HUES64 (cell line): Measurements from ENCODE around the gene MFAP2.
"Not testable (repeated sequence)": the region's sequence is repeated elsewhere in the genome, so short reads cannot be mapped to it uniquely, and the experiment has no call there.

Experiments used
- H3K27ac ChIP-seq: 2 replicates; pipeline ENCODE4 v1.7.0; 2013; ENCODE audit warnings: low read depth, low read length, inconsistent platforms
- H3K27me3 ChIP-seq: 2 replicates; pipeline ENCODE4 v1.6.1; 2013; ENCODE audit warnings: mild to moderate bottlenecking, low read length; ENCODE audit not compliant: insufficient read depth
- H3K36me3 ChIP-seq: 2 replicates; pipeline ENCODE4 v1.6.1; 2013; ENCODE audit warnings: mild to moderate bottlenecking, low read length; ENCODE audit not compliant: insufficient read depth
- H3K4me1 ChIP-seq: 2 replicates; pipeline ENCODE4 v1.6.1; 2013; ENCODE audit warnings: mild to moderate bottlenecking, low read length, moderate library complexity; ENCODE audit not compliant: insufficient read depth
- H3K4me3 ChIP-seq: 2 replicates; pipeline ENCODE4 v1.5.1; 2013; ENCODE audit warnings: mild to moderate bottlenecking, low read length, moderate library complexity
- H3K9ac ChIP-seq: 2 replicates; pipeline ENCODE4 v1.6.1; 2013; ENCODE audit warnings: mild to moderate bottlenecking, low read depth, low read length
- H3K9me3 ChIP-seq: 2 replicates; pipeline ENCODE4 v1.6.1; 2013; ENCODE audit warnings: low read depth, low read length; ENCODE audit not compliant: insufficient read depth
- WGBS: fragments of 150-250, 120-280 bp; methylation state at CpG from one replicate; pipeline ENCODE4 v1.1.7; 2013; ENCODE audit warnings: missing lambda C conversion rate; 5-methylcytosine and 5-hydroxymethylcytosine counted together

Gene MFAP2

GRCh38 chr1:16969651-16970050 is 10.8 kb downstream of the MFAP2 start:
- no peaks in the 10 kb centered on the region for H3K9me3 ChIP-seq
- H3K9ac ChIP-seq = no peak overlapping the region
- H3K27ac ChIP-seq = no peak overlapping the region
- no peaks in the 10 kb centered on the region for H3K27me3 ChIP-seq
- H3K36me3 ChIP-seq = peaks cover 41% of the 10 kb centered on the region
- no peak overlapping the region for H3K4me3 ChIP-seq
- peaks cover 8% of the 10 kb centered on the region; the same call in 1 of the 2 replicates for H3K4me1 ChIP-seq
- 94% methylated on average over 12 of the region's 12 CpGs for WGBS

- H3K9ac ChIP-seq = no peak overlapping the region
- H3K4me3 ChIP-seq = no peak overlapping the region
- no peak overlapping the region for H3K27ac ChIP-seq
- no peaks in the 10 kb centered on the region for H3K9me3 ChIP-seq
- H3K27me3 ChIP-seq = no peaks in the 10 kb centered on the region
- 92% methylated on average over 14 of the region's 14 CpGs for WGBS
- H3K36me3 ChIP-seq = peaks cover 41% of the 10 kb centered on the region
- H3K4me1 ChIP-seq = peaks cover 8% of the 10 kb centered on the region; the same call in 1 of the 2 replicates
Observed at GRCh38 chr1:16969057-16969611, 11.3 kb downstream of the MFAP2 start.

GRCh38 chr1:16968372-16968771 is 12.0 kb downstream of the MFAP2 start:
- Histone ChIP-seq H3K9ac (no peak overlapping the region), H3K27me3 (no peaks in the 10 kb centered on the region), H3K36me3 (peaks cover 40% of the 10 kb centered on the region), H3K9me3 (no peaks in the 10 kb centered on the region), H3K4me1 (peaks cover 8% of the 10 kb centered on the region; the same call in 1 of the 2 replicates), H3K4me3 (no peak overlapping the region), H3K27ac (no peak overlapping the region)
- WGBS = 96% methylated on average over 3 of the region's 3 CpGs

- H3K9ac ChIP-seq = no peak overlapping the region
- peaks cover 8% of the 10 kb centered on the region; the same call in 1 of the 2 replicates for H3K4me1 ChIP-seq
- no peaks in the 10 kb centered on the region for H3K27me3 ChIP-seq
- no peak overlapping the region for H3K27ac ChIP-seq
- 96% methylated on average over 21 of the region's 21 CpGs for WGBS
- H3K4me3 ChIP-seq = no peak overlapping the region
- peaks cover 36% of the 10 kb centered on the region for H3K36me3 ChIP-seq
- no peaks in the 10 kb centered on the region for H3K9me3 ChIP-seq
Observed at GRCh38 chr1:16967962-16968361, 12.5 kb downstream of the MFAP2 start.

GRCh38 chr1:16967095-16967575 is 13.3 kb downstream of the MFAP2 start:
- Histone ChIP-seq H3K9ac (no peak overlapping the region), H3K27me3 (no peaks in the 10 kb centered on the region), H3K4me1 (peaks cover 7% of the 10 kb centered on the region; the same call in 1 of the 2 replicates), H3K36me3 (peaks cover 30% of the 10 kb centered on the region), H3K27ac (no peak overlapping the region), H3K4me3 (no peak overlapping the region), H3K9me3 (no peaks in the 10 kb centered on the region)
- 78% methylated on average over 7 of the region's 7 CpGs for WGBS

- H3K27me3 ChIP-seq = no peaks in the 10 kb centered on the region
- no peak overlapping the region for H3K27ac ChIP-seq
- H3K9me3 ChIP-seq = no peaks in the 10 kb centered on the region
- 96% methylated on average over 22 of the region's 22 CpGs for WGBS
- peaks cover 30% of the 10 kb centered on the region for H3K36me3 ChIP-seq
- no peak overlapping the region for H3K9ac ChIP-seq
- no peak overlapping the region for H3K4me3 ChIP-seq
- H3K4me1 ChIP-seq = no peaks in the 10 kb centered on the region
Observed at GRCh38 chr1:16966282-16966681, 14.1 kb downstream of the MFAP2 start.

GRCh38 chr1:16965486-16966067 is 14.8 kb downstream of the MFAP2 start:
- no peaks in the 10 kb centered on the region for H3K9me3 ChIP-seq
- no peak overlapping the region for H3K9ac ChIP-seq
- H3K4me1 ChIP-seq = no peaks in the 10 kb centered on the region
- no peak overlapping the region for H3K4me3 ChIP-seq
- no peaks in the 10 kb centered on the region for H3K27me3 ChIP-seq
- 97% methylated on average over 13 of the region's 13 CpGs for WGBS
- H3K36me3 ChIP-seq = peaks cover 23% of the 10 kb centered on the region
- no peak overlapping the region for H3K27ac ChIP-seq

- not testable (repeated sequence) for H3K9me3 ChIP-seq, H3K27ac ChIP-seq, H3K4me1 ChIP-seq, H3K4me3 ChIP-seq, H3K9ac ChIP-seq, H3K27me3 ChIP-seq
- WGBS = 94% methylated on average over 4 of the region's 4 CpGs
- H3K36me3 ChIP-seq = peaks cover 24% of the 10 kb centered on the region
Observed at GRCh38 chr1:16964169-16964568, 16.3 kb downstream of the MFAP2 start.

- H3K4me3 ChIP-seq = peak overlapping the region; percentile 59
- no peaks in the 10 kb centered on the region for H3K27me3 ChIP-seq
- 95% methylated on average over 14 of the region's 14 CpGs for WGBS
- H3K4me1 ChIP-seq = peaks cover 3% of the 10 kb centered on the region; the same call in 1 of the 2 replicates
- H3K36me3 ChIP-seq = peaks cover 36% of the 10 kb centered on the region
- no peak overlapping the region for H3K9ac ChIP-seq
- no peaks in the 10 kb centered on the region for H3K9me3 ChIP-seq
- H3K27ac ChIP-seq = no peak overlapping the region
Observed at GRCh38 chr1:16961297-16962133, 18.9 kb downstream of the MFAP2 start.

GRCh38 chr1:16960560-16961296 is 19.7 kb downstream of the MFAP2 start:
- peaks cover 36% of the 10 kb centered on the region for H3K36me3 ChIP-seq
- H3K4me3 ChIP-seq = peak overlapping the region; percentile 59
- 7% methylated on average over 54 of the region's 57 CpGs for WGBS
- H3K9ac ChIP-seq = peak overlapping the region; percentile 75
- H3K9me3 ChIP-seq = no peaks in the 10 kb centered on the region
- no peak overlapping the region for H3K27ac ChIP-seq
- peaks cover 3% of the 10 kb centered on the region; the same call in 1 of the 2 replicates for H3K4me1 ChIP-seq
- no peaks in the 10 kb centered on the region for H3K27me3 ChIP-seq
